Activated T-cell treated with anti-CD3 and anti-CD28 coated beads, Interleukin-2, amount 50 U/mL, for 72 hours (primary cell): ENCODE data around the gene XYLB. TPM values are rescaled to one million over a fixed set of nuclear protein-coding genes. Genes with fewer than 3 reads are reported as not detected.
"Not testable (repeated sequence)": the region's sequence is repeated elsewhere in the genome, so short reads cannot be mapped to it uniquely, and the experiment has no call there.

Experiments used
- ATAC-seq, 2 donors: fragments of 150-1000 bp; cut with Tn5 transposase; replicated peaks in 1 of 2; 2 replicates each; pipeline ENCODE4 v1.10.0; 2021; ENCODE audit warnings: moderate library complexity in 2 of 2, mild to moderate bottlenecking in 1 of 2
- DNase-seq, 2 donors: peaks; one replicate each; pipeline ENCODE4 v3.0.0; 2021 to 2022; ENCODE audit warnings: mixed read lengths in 1 of 2
- H3K27ac Mint-ChIP-seq: one replicate; pipeline ENCODE4 v1.8.0; 2022; ENCODE audit warnings: mild to moderate bottlenecking, moderate library complexity, mixed read lengths
- H3K27me3 Mint-ChIP-seq: one replicate; pipeline ENCODE4 v1.8.0; 2022; ENCODE audit warnings: low read depth, mixed read lengths
- H3K36me3 Mint-ChIP-seq, 2 donors: one replicate each; pipeline ENCODE4 v1.8.0; 2022; ENCODE audit warnings: mixed read lengths in 2 of 2, mild to moderate bottlenecking in 1 of 2; ENCODE audit not compliant: insufficient read depth in 2 of 2
- H3K4me1 Mint-ChIP-seq: one replicate; pipeline ENCODE4 v1.8.0; 2022; ENCODE audit warnings: low read depth, mixed read lengths
- H3K4me3 Mint-ChIP-seq, 2 donors: one replicate each; pipeline ENCODE4 v1.8.0; 2022; ENCODE audit warnings: mild to moderate bottlenecking in 2 of 2, mixed read lengths in 2 of 2, moderate library complexity in 2 of 2
- H3K9me3 Mint-ChIP-seq, 2 donors: one replicate each; pipeline ENCODE4 v1.8.0; 2022; ENCODE audit warnings: mixed read lengths in 2 of 2
- total RNA-seq, 2 donors: library from RNA; stranded (reverse); gene quantifications; one replicate each; pipeline ENCODE4 v1.2.3, GENCODE V29; 2022

The XYLB gene
- total RNA-seq, 2 donors from 2014 or later: 2.4 to 2.9 TPM

GRCh38 chr3:38397320-38397719 lies 50.7 kb downstream of the XYLB start:
- Mint-ChIP-seq H3K4me1 (no peaks in the 10 kb centered on the region), H3K36me3 (peaks cover 6 to 13% of the 10 kb centered on the region in 2 donors), H3K4me3 (no peak overlapping the region), H3K27ac (no peak overlapping the region), H3K9me3 (no peaks in the 10 kb centered on the region), H3K27me3 (no peaks in the 10 kb centered on the region)
- peak in 1 of 2 donors; percentile 3 for DNase-seq
- ATAC-seq: no peak

- Mint-ChIP-seq H3K9me3 (peaks cover 0 to 1% of the 10 kb centered on the region in 2 donors), H3K36me3 (peaks cover 8 to 11% of the 10 kb centered on the region in 2 donors), H3K4me3 (no peak overlapping the region), H3K4me1 (no peaks in the 10 kb centered on the region), H3K27ac (no peak overlapping the region), H3K27me3 (no peaks in the 10 kb centered on the region)
- DNase-seq: no peak
- no peak for ATAC-seq
These were observed 54.8 kb downstream of the XYLB start for GRCh38 chr3:38401246-38401962.

GRCh38 chr3:38404286-38404685 lies 57.7 kb downstream of the XYLB start:
- ATAC-seq (no peak), DNase-seq (no peak)
- H3K27ac Mint-ChIP-seq: no peak overlapping the region
- no peaks in the 10 kb centered on the region for H3K27me3 Mint-ChIP-seq
- H3K4me3 Mint-ChIP-seq: no peak overlapping the region
- H3K36me3 Mint-ChIP-seq: peaks cover 4 to 7% of the 10 kb centered on the region in 2 donors
- peaks cover 0 to 1% of the 10 kb centered on the region in 2 donors for H3K9me3 Mint-ChIP-seq
- no peaks in the 10 kb centered on the region for H3K4me1 Mint-ChIP-seq

GRCh38 chr3:38411591-38411990 lies 65.0 kb downstream of the XYLB start:
- ATAC-seq: no peak
- Mint-ChIP-seq H3K36me3 (no peaks in the 10 kb centered on the region), H3K4me1 (no peaks in the 10 kb centered on the region), H3K4me3 (no peak overlapping the region), H3K27me3 (no peaks in the 10 kb centered on the region), H3K9me3 (no peaks in the 10 kb centered on the region), H3K27ac (no peak overlapping the region)
- DNase-seq: no peak

GRCh38 chr3:38420758-38421157 lies 74.2 kb downstream of the XYLB start:
- H3K36me3 Mint-ChIP-seq, ATAC-seq, H3K27me3 Mint-ChIP-seq, DNase-seq, H3K27ac Mint-ChIP-seq, H3K9me3 Mint-ChIP-seq: not testable (repeated sequence)
- Mint-ChIP-seq H3K4me1 (peaks cover 18% of the 10 kb centered on the region), H3K4me3 (peak overlapping the region in 1 of 2 donors; percentile 63)

- DNase-seq: no peak
- ATAC-seq: no peak
- Mint-ChIP-seq H3K4me3 (peak overlapping the region in 1 of 2 donors; percentile 63), H3K27me3 (no peaks in the 10 kb centered on the region), H3K27ac (no peak overlapping the region), H3K9me3 (no peaks in the 10 kb centered on the region), H3K36me3 (no peaks in the 10 kb centered on the region), H3K4me1 (peaks cover 18% of the 10 kb centered on the region)
These were observed 75.2 kb downstream of the XYLB start for GRCh38 chr3:38421679-38422336.

- not testable (repeated sequence) for H3K27me3 Mint-ChIP-seq, DNase-seq, H3K4me1 Mint-ChIP-seq, ATAC-seq, H3K4me3 Mint-ChIP-seq, H3K9me3 Mint-ChIP-seq, H3K27ac Mint-ChIP-seq
- peaks cover 6 to 12% of the 10 kb centered on the region in 2 donors for H3K36me3 Mint-ChIP-seq
These were observed 80.3 kb downstream of the XYLB start for GRCh38 chr3:38426798-38427426.

- not testable (repeated sequence) for H3K27ac Mint-ChIP-seq, ATAC-seq, H3K4me1 Mint-ChIP-seq, H3K4me3 Mint-ChIP-seq, H3K27me3 Mint-ChIP-seq, DNase-seq
- H3K9me3 Mint-ChIP-seq: peaks cover 20 to 23% of the 10 kb centered on the region in 2 donors
- H3K36me3 Mint-ChIP-seq: peaks cover 27 to 44% of the 10 kb centered on the region in 2 donors
These were observed 86.5 kb downstream of the XYLB start for GRCh38 chr3:38432871-38433658.

GRCh38 chr3:38433661-38434060 lies 87.1 kb downstream of the XYLB start:
- H3K9me3 Mint-ChIP-seq: peaks cover 20 to 23% of the 10 kb centered on the region in 2 donors

GRCh38 chr3:38438436-38439069 lies 92.0 kb downstream of the XYLB start:
- not testable (repeated sequence) for H3K4me3 Mint-ChIP-seq, H3K27ac Mint-ChIP-seq, H3K27me3 Mint-ChIP-seq, H3K4me1 Mint-ChIP-seq, ATAC-seq
- Mint-ChIP-seq H3K9me3 (peaks cover 11 to 15% of the 10 kb centered on the region in 2 donors), H3K36me3 (peaks cover 17 to 25% of the 10 kb centered on the region in 2 donors)
- DNase-seq: peak in 1 of 2 donors; percentile 13

More at GRCh38 chr3:38433661-38434060, 87.1 kb downstream of the XYLB start:
- peaks cover 27 to 46% of the 10 kb centered on the region in 2 donors for H3K36me3 Mint-ChIP-seq
- not testable (repeated sequence) for H3K27me3 Mint-ChIP-seq, H3K27ac Mint-ChIP-seq, H3K4me1 Mint-ChIP-seq, DNase-seq, H3K4me3 Mint-ChIP-seq, ATAC-seq

GRCh38 chr3:38443205-38443604 lies 96.6 kb downstream of the XYLB start:
- H3K9me3 Mint-ChIP-seq, H3K4me1 Mint-ChIP-seq, H3K27me3 Mint-ChIP-seq, H3K36me3 Mint-ChIP-seq, H3K4me3 Mint-ChIP-seq, DNase-seq, ATAC-seq, H3K27ac Mint-ChIP-seq: not testable (repeated sequence)

GRCh38 chr3:38446085-38446686 lies 99.6 kb downstream of the XYLB start:
- Mint-ChIP-seq H3K4me3 (no peak overlapping the region), H3K4me1 (no peaks in the 10 kb centered on the region), H3K27ac (no peak overlapping the region), H3K27me3 (no peaks in the 10 kb centered on the region), H3K9me3 (peaks cover 3 to 6% of the 10 kb centered on the region in 2 donors), H3K36me3 (peaks cover 0 to 5% of the 10 kb centered on the region in 2 donors)
- DNase-seq (no peak), ATAC-seq (no peak)
